Tibial nerve (tissue), 3 donors: ENCODE measurements around the gene CEMIP2.
"Not testable (repeated sequence)": the region's sequence is repeated elsewhere in the genome, so short reads cannot be mapped to it uniquely, and the experiment has no call there.

Source experiments
- CTCF ChIP-seq, 5 experiments: fragments of 200-600 bp in 3 of 5; fragments of 450-650 bp in 2 of 5; sonication (generic) in 3 of 5; IDR thresholded peaks; one replicate each; pipeline ENCODE4 v1.5.1; 2016 to 2019; ENCODE audit warnings: antibody characterized with exemption in 5 of 5, mild to moderate bottlenecking in 3 of 5, moderate library complexity in 2 of 5
- POLR2A ChIP-seq, 2 donors: fragments of 450-650 bp; IDR thresholded peaks; one replicate each; pipeline ENCODE4 v1.6.1; 2017; ENCODE audit warnings: antibody characterized with exemption in 2 of 2, mild to moderate bottlenecking in 2 of 2, moderate library complexity in 2 of 2

- not testable (repeated sequence) for TF ChIP-seq CTCF, POLR2A (IDR thresholded peaks at IDR 0.05)
Measured at GRCh38 chr9:71805096-71805495, 36.8 kb upstream of the CEMIP2 start.
